Measurements from ENCODE around the gene ZDHHC8. TPM values are rescaled to one million over a fixed set of nuclear protein-coding genes. Genes with fewer than 3 reads are reported as not detected.

Gene ZDHHC8
- total RNA-seq, 6 experiments from 2014 or later = 11.4 to 39.0 (median 28.7) TPM

DNA sequence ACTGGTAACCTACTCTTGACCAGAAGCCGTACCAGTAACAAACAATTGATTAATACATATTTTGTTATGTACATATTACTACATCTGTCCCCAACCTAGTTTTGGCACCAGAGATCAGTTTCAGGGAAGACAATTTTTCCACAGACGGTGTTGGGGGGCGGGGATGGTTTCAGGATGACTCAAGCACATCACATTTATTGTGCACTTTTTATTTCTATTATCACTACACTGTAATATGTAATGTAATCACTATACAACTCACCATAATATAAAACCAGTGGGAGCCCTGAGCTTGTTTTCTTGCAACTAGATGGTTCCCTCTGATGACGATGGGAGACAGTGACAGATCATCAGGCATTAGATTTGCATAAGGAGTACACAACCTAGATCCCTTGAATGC, 36.1 kb upstream of the ZDHHC8 start:
- peaks cover 0 to 26% (median 12%) of the 10 kb centered on the region in 4 donors for H3K4me1 ChIP-seq
- DNase-seq (peak in 1 of 3 donors; percentile 19), ATAC-seq (no peak)
- no peaks in the 10 kb centered on the region for H3K9me3 ChIP-seq
- no peak overlapping the region for H3K27ac ChIP-seq
- 70% methylated on average over 4 of the region's 4 CpGs for WGBS (ENCODE audit: insufficient coverage, low coverage, low lambda C conversion rate, missing lambda C conversion rate)
- H3K4me3 ChIP-seq = no peak overlapping the region
- H3K36me3 ChIP-seq = peaks cover 0 to 57% (median 25%) of the 10 kb centered on the region in 4 donors
- TF ChIP-seq, protein P1, sequence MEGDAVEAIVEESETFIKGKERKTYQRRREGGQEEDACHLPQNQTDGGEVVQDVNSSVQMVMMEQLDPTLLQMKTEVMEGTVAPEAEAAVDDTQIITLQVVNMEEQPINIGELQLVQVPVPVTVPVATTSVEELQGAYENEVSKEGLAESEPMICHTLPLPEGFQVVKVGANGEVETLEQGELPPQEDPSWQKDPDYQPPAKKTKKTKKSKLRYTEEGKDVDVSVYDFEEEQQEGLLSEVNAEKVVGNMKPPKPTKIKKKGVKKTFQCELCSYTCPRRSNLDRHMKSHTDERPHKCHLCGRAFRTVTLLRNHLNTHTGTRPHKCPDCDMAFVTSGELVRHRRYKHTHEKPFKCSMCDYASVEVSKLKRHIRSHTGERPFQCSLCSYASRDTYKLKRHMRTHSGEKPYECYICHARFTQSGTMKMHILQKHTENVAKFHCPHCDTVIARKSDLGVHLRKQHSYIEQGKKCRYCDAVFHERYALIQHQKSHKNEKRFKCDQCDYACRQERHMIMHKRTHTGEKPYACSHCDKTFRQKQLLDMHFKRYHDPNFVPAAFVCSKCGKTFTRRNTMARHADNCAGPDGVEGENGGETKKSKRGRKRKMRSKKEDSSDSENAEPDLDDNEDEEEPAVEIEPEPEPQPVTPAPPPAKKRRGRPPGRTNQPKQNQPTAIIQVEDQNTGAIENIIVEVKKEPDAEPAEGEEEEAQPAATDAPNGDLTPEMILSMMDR (IDR thresholded peaks at IDR 0.05) = no peak
- TF ChIP-seq POLR2A (IDR thresholded peaks at IDR 0.05) = no peak
- no peaks in the 10 kb centered on the region for H3K27me3 ChIP-seq
- intact Hi-C loops (cut with DNase I) = loop anchor here in 1 of 2 donors (10.0 kb wide), 1 partner anchor 131 kb away; no protein-coding TSS in a partner anchor

DNA sequence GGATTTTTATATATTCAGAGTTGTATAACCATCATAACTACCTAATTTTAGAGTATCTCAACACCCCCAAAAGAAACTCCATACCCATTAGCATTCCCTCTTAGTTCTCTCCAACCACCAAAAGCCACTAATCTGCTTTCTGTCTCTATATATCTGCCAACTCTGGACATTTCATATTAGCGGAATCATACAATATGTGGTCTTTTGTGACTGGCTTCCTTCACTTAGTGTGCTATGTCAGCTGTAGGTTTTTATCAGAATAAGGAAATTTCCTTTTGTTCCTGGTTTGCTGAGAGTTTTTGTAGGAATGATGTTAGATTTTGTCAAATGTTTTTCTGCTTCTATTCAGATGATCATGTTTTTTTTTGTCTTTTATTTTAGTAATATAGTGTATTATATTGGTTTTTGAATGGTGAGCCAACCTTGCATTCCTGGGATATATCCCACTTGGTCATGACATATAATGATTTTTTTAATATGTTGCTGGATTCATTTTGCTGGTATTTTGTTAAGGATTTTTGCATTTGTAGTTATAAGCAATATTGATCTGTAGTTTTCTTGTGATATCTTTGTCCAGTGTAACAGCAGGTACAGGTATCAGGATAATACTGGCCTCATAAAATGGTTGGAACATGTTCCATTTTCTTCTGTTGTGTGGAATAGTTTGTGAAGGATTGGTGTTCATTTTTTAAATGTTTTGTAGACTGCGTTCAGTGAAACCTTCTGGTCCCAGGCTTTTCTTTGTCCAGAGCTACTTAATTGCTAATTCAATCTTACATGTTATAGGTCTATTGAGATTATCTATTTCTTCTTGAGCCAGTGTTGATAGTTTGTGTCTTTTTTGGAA, 34.8 kb upstream of the ZDHHC8 start:
- no peak for DNase-seq
- Histone ChIP-seq H3K36me3 (peaks cover 0 to 45% (median 17%) of the 10 kb centered on the region in 4 donors), H3K9me3 (no peaks in the 10 kb centered on the region), H3K27me3 (no peaks in the 10 kb centered on the region), H3K4me1 (peaks cover 0 to 30% (median 13%) of the 10 kb centered on the region in 4 donors), H3K27ac (no peak overlapping the region), H3K4me3 (no peak overlapping the region)
- 95% methylated on average over 2 of the region's 2 CpGs for WGBS (ENCODE audit: insufficient coverage, low coverage, low lambda C conversion rate, missing lambda C conversion rate)
- TF ChIP-seq POLR2A (IDR thresholded peaks at IDR 0.05) = no peak
- TF ChIP-seq, protein P1 (IDR thresholded peaks at IDR 0.05) = no peak
- no peak for ATAC-seq
- intact Hi-C loops (cut with DNase I) = loop anchor here in 1 of 2 donors (10.0 kb wide), 1 partner anchor 132 kb away; no protein-coding TSS in a partner anchor

DNA sequence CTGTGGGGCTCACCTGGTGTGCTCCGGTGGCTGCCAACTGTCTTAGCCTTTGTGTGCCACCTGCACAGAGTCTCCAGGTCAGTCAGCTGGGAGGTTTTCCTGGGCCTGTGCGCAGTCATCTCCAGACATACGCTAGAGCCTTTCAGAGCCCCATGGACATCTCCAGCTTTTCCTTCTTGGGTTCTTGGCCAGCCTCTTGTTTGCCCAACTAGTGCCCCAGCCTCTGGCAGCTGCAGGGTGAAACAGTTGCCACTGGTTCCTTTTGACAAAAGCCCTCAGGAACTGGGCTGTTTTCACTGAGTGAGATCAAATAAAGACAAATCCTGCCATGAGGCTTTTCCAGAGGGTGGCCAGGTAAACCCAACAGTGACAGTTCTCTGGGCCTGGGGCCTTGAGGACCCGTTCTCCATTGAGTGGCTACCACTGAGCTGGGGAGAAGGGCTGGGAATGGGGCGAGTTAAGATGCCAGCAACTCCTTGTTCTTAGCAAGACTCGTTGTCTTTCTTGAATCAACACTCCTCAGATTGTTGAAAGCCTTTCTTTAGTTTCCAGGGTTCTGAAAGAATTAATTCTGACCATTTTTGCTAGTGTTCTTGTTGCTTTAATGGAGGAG, 32.4 kb upstream of the ZDHHC8 start:
- Histone ChIP-seq H3K9me3 (no peaks in the 10 kb centered on the region), H3K4me1 (peaks cover 0 to 21% (median 8%) of the 10 kb centered on the region in 4 donors), H3K4me3 (no peak overlapping the region), H3K27me3 (no peaks in the 10 kb centered on the region), H3K36me3 (peaks cover 0 to 36% (median 16%) of the 10 kb centered on the region in 4 donors), H3K27ac (no peak overlapping the region)
- ATAC-seq = no peak
- 93% methylated on average over 3 of the region's 6 CpGs for WGBS (ENCODE audit: insufficient coverage, low coverage, low lambda C conversion rate, missing lambda C conversion rate)
- intact Hi-C loops (cut with DNase I) = loop anchor here in 1 of 2 donors (10.0 kb wide), 1 partner anchor 134 kb away; no protein-coding TSS in a partner anchor
- no peak for TF ChIP-seq POLR2A (IDR thresholded peaks at IDR 0.05)
- TF ChIP-seq, protein P1 (IDR thresholded peaks at IDR 0.05) = no peak
- peak in 2 of 3 donors; percentile 2 to 23 for DNase-seq

DNA sequence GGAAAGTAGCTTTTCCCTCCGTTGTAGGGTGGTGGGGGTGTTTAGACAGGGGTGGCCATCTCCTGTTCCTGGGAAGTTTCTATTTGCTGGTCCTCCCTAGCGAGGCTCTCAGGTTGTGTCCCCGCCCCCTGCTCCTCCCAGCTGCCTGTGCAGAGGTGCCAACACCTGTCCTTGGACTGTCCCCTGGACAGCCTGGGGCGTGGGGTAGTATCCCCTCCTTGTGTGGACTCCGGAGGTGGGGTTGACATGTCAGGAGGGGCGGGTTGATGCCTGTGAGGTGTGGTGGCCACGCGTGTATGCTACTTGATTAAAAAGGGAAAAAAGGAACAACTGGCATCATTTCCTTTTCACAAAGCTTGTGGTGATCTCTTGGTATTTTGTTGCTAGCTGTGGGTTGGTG, 30.0 kb upstream of the ZDHHC8 start:
- WGBS (ENCODE audit: insufficient coverage, low coverage, low lambda C conversion rate, missing lambda C conversion rate) = 33% methylated on average over 6 of the region's 8 CpGs
- DNase-seq = peak; percentile 49 to 79 (median 78)
- peaks cover 0 to 21% (median 9%) of the 10 kb centered on the region in 4 donors for H3K4me1 ChIP-seq
- peak; percentile 70 to 81 (median 74) for ATAC-seq
- intact Hi-C loops (cut with DNase I) = no loop called here
- H3K27me3 ChIP-seq = no peaks in the 10 kb centered on the region
- H3K27ac ChIP-seq = peak overlapping the region in 2 of 3 donors; percentile 36 to 73
- H3K4me3 ChIP-seq = no peak overlapping the region
- peaks cover 0 to 34% (median 20%) of the 10 kb centered on the region in 4 donors for H3K36me3 ChIP-seq
- no peaks in the 10 kb centered on the region for H3K9me3 ChIP-seq
- TF ChIP-seq, protein P1 (IDR thresholded peaks at IDR 0.05) = no peak
- no peak for TF ChIP-seq POLR2A (IDR thresholded peaks at IDR 0.05)

Measured in right lobe of liver (tissue), 6 donors.